Activated B cell treated with CpG ODN at 0.5 μM for 24 hours (primary cell): Measurements from ENCODE around the gene CCDC89. TPM values are rescaled to one million over a fixed set of nuclear protein-coding genes. Genes with fewer than 3 reads are reported as not detected.

Source experiments
- ATAC-seq: fragments of 200-7000 bp; cut with Tn5 transposase; one replicate; pipeline ENCODE4 v1.10.0; 2021; ENCODE audit warnings: low read depth, mild to moderate bottlenecking, moderate library complexity
- CTCF ChIA-PET: fragments of 350-600 bp; sonication (Branson Sonifier 250); formaldehyde crosslinking; loops from one replicate; lab custom pipeline; 2021; ENCODE audit warnings: antibody characterized with exemption; lab: Charles Lee
- POLR2A ChIA-PET: fragments of 350-600 bp; sonication (Branson Sonifier 250); formaldehyde crosslinking; loops from one replicate; lab custom pipeline; 2021; ENCODE audit warnings: antibody characterized with exemption; lab: Charles Lee
- DNase-seq: peaks from one replicate; pipeline ENCODE4 v3.0.0; 2022
- H3K27ac Mint-ChIP-seq: one replicate; pipeline ENCODE4 v1.8.0; 2020; ENCODE audit warnings: mixed read lengths
- H3K27me3 Mint-ChIP-seq: one replicate; pipeline ENCODE4 v1.8.0; 2021; ENCODE audit warnings: mixed read lengths
- H3K36me3 Mint-ChIP-seq: one replicate; pipeline ENCODE4 v1.8.0; 2021; ENCODE audit warnings: low read depth, mixed read lengths
- H3K4me1 Mint-ChIP-seq: one replicate; pipeline ENCODE4 v1.8.0; 2021; ENCODE audit warnings: mixed read lengths
- H3K4me3 Mint-ChIP-seq: one replicate; pipeline ENCODE4 v1.8.0; 2020; ENCODE audit warnings: mild to moderate bottlenecking, mixed read lengths
- H3K9me3 Mint-ChIP-seq: one replicate; pipeline ENCODE4 v1.8.0; 2020; ENCODE audit warnings: mixed read lengths
- CTCF ChIP-seq: fragments of 200-600 bp; IDR thresholded peaks from one replicate; pipeline ENCODE4 v1.8.0; 2022; ENCODE audit warnings: antibody characterized with exemption, mild to moderate bottlenecking
- intact Hi-C: fragments of 100-400 bp; cut with micrococcal nuclease; formaldehyde crosslinking; loops from one replicate; pipeline ENCODE4 v1.15.1; 2024
- total RNA-seq: library from RNA; stranded (reverse); gene quantifications from 2 replicates; pipeline ENCODE4 v1.2.3, GENCODE V29; 2022

CCDC89 gene
- total RNA-seq, 1 donor from 2014 or later = not detected

- Mint-ChIP-seq H3K4me3 (no peak overlapping the region), H3K27ac (no peak overlapping the region), H3K9me3 (no peaks in the 10 kb centered on the region), H3K4me1 (no peaks in the 10 kb centered on the region), H3K27me3 (peaks cover 6% of the 10 kb centered on the region), H3K36me3 (no peaks in the 10 kb centered on the region)
- CTCF ChIA-PET = no interaction called here
- intact Hi-C loops = no loop called here
- no peak for TF ChIP-seq CTCF
- ATAC-seq = no peak
- POLR2A ChIA-PET = no interaction called here
- no peak for DNase-seq
These were observed 37.1 kb upstream of the CCDC89 start for GRCh38 chr11:85723088-85723487.

- Mint-ChIP-seq H3K4me1 (no peaks in the 10 kb centered on the region), H3K27ac (no peak overlapping the region), H3K27me3 (peaks cover 6% of the 10 kb centered on the region), H3K4me3 (no peak overlapping the region), H3K36me3 (no peaks in the 10 kb centered on the region), H3K9me3 (no peaks in the 10 kb centered on the region)
- no peak for TF ChIP-seq CTCF
- intact Hi-C loops = no loop called here
- ATAC-seq = no peak
- DNase-seq = no peak
- POLR2A ChIA-PET = interaction anchor here (0.7 kb wide), 1 partner anchor 34 kb away, joined by 5 read pairs; no protein-coding TSS in a partner anchor
- CTCF ChIA-PET = no interaction called here
These were observed 35.2 kb upstream of the CCDC89 start for GRCh38 chr11:85721191-85721590.

GRCh38 chr11:85718991-85719807, 33.2 kb upstream of the CCDC89 start:
- no peak overlapping the region for H3K27ac Mint-ChIP-seq
- no peaks in the 10 kb centered on the region for H3K9me3 Mint-ChIP-seq
- POLR2A ChIA-PET = no interaction called here

GRCh38 chr11:85718126-85718943, 32.3 kb upstream of the CCDC89 start:
- intact Hi-C loops = no loop called here
- no peaks in the 10 kb centered on the region for H3K9me3 Mint-ChIP-seq
- H3K27me3 Mint-ChIP-seq = peaks cover 3% of the 10 kb centered on the region
- H3K4me3 Mint-ChIP-seq = no peak overlapping the region
- no peak overlapping the region for H3K27ac Mint-ChIP-seq
- H3K36me3 Mint-ChIP-seq = no peaks in the 10 kb centered on the region
- ATAC-seq (no peak), DNase-seq (no peak)
- ChIA-PET CTCF (no interaction called here), POLR2A (no interaction called here)
- TF ChIP-seq CTCF = no peak
- no peaks in the 10 kb centered on the region for H3K4me1 Mint-ChIP-seq

More at GRCh38 chr11:85718991-85719807, 33.2 kb upstream of the CCDC89 start:
- CTCF ChIA-PET = no interaction called here
- TF ChIP-seq CTCF = no peak
- H3K27me3 Mint-ChIP-seq = peaks cover 4% of the 10 kb centered on the region
- H3K4me1 Mint-ChIP-seq = no peaks in the 10 kb centered on the region
- H3K36me3 Mint-ChIP-seq = no peaks in the 10 kb centered on the region
- no peak overlapping the region for H3K4me3 Mint-ChIP-seq
- intact Hi-C loops = no loop called here
- no peak for ATAC-seq
- DNase-seq = no peak

- H3K4me3 Mint-ChIP-seq = no peak overlapping the region
- no peaks in the 10 kb centered on the region for H3K4me1 Mint-ChIP-seq
- CTCF ChIA-PET = interaction anchor here (0.5 kb wide), 1 partner anchor 144 kb away, joined by 3 read pairs; no protein-coding TSS in a partner anchor
- DNase-seq (no peak), ATAC-seq (no peak)
- H3K36me3 Mint-ChIP-seq = no peaks in the 10 kb centered on the region
- H3K27me3 Mint-ChIP-seq = peaks cover 3% of the 10 kb centered on the region
- POLR2A ChIA-PET = no interaction called here
- no peak overlapping the region for H3K27ac Mint-ChIP-seq
- no peaks in the 10 kb centered on the region for H3K9me3 Mint-ChIP-seq
- intact Hi-C loops = no loop called here
- TF ChIP-seq CTCF = no peak
These were observed 31.4 kb upstream of the CCDC89 start for GRCh38 chr11:85717429-85717828.
